UCSD-AML1 (cell line): Measurements from ENCODE around the gene OR56A4.
"Not testable (repeated sequence)": the region's sequence is repeated elsewhere in the genome, so short reads cannot be mapped to it uniquely, and the experiment has no call there.

ENCODE experiments used
- DNase-seq: peaks from one replicate; lab custom pipeline; 2025; ENCODE audit not compliant: unreplicated experiment; lab: John Stamatoyannopoulos, UW

Gene OR56A4

DNA sequence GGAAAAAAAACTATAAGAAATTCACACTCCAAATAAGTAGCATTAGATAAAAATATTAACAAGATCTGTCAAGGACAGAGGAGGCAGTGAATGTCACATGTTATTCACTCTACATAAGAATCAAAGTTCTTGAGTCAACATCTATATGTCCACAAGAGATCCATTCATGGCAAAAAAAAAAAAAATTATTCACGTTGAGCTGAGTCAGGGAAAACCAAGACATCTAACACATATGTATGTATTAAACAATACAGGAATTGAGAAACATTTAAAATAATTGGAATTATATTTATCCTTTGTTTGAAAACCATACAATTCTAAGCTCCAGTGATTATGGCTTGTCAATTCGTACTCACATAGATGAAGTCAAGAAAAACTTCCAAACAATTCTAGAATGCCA lies 39.8 kb downstream of the OR56A4 start:
- no peak for DNase-seq

DNA sequence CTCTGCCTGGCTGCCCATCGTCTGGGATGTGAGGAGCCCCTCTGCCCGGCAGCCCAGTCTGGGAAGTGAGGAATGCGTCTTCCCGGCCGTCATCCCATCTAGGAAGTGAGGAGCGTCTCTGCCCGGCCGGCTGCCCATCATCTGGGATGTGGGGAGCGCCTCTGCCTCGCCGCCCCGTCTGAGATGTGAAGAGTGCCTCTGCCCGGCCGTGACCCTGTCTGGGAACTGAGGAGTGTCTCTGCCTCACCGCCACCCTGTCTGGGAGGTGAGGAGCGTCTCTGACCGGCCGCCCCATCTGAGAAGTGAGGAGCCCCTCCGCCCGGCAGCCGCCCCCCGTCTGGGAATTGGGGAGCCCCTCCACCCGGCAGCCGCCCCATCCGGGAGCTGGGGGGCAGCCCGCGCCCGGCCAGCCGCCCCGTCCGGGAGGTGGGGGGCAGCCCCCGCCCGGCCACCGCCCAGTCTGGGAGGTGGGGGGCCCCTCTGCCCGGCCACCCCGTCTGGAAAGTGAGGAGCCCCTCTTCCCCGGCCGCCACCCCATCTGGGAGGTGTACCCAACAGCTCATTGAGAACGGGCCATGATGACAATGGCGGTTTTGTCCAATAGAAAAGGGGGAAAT lies 45.9 kb downstream of the OR56A4 start:
- not testable (repeated sequence) for DNase-seq

DNA sequence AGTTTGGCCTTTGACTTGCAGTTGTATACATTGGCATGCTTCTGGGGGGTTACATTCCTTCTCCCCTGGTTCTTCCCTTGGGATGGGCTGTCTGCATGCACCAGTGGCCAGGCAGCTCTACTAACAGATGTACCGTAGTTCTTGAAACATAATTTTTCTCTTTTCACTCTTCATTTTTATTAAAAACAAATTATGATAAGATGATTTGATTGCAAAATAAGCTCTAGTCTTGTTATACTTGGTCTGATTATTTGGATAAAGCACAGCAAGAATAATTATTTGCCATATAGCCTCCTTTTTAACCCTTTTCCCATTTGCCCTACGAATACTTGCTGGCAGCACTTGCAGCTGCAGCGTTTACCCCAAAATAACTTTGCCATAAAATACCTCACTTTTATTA lies 51.2 kb downstream of the OR56A4 start:
- no peak for DNase-seq
